ENCODE measurements around the gene MTSS2.
A peak's percentile ranks its signal among the peaks of the same experiment; 100 is the strongest.

GRCh38 chr16:70706948-70707465 lies 21.2 kb upstream of the MTSS2 start:
- TF ChIP-seq NFIC (IDR thresholded peaks at IDR 0.05; ENCODE audit: borderline replicate concordance) (peak; percentile 48; the same call in 1 of the 2 replicates), EZH2phosphoT487 (IDR thresholded peaks at IDR 0.05; ENCODE audit: borderline replicate concordance, low read depth) (no peak), CTCF (IDR thresholded peaks at IDR 0.05) (no peak), CHD2 (IDR thresholded peaks at IDR 0.05; ENCODE audit: low read length, partially characterized antibody) (no peak), YY1 (IDR thresholded peaks at IDR 0.05; ENCODE audit: low read depth) (no peak; the same call in 1 of the 2 replicates), MXI1 (IDR thresholded peaks at IDR 0.05; ENCODE audit: low read depth, low read length) (no peak), JUND (IDR thresholded peaks at IDR 0.05) (peak; percentile 89; the same call in 1 of the 2 replicates), TAF1 (IDR thresholded peaks at IDR 0.05; ENCODE audit: borderline replicate concordance, low read depth, low read length) (no peak), RAD21 (IDR thresholded peaks at IDR 0.05; ENCODE audit: low read length) (no peak)
